HepG2 (cell line): ENCODE results near the gene NUDT14. TPM values are rescaled to one million over a fixed set of nuclear protein-coding genes. Genes with fewer than 3 reads are reported as not detected.

Source experiments
- ATAC-seq: fragments of 200-7000 bp; cut with Tn5 transposase; 3 replicates; pipeline ENCODE4 v1.9.1; 2020; ENCODE audit warnings: mild to moderate bottlenecking, moderate library complexity
- BruUV-seq: library from RNA; stranded (reverse); fragments of 400-500 nt; replicated peaks from 2 replicates; lab custom pipeline; 2021; lab: Mats Ljungman, UMichigan
- CTCF ChIA-PET: fragments of 300-600 bp; formaldehyde crosslinking; extraction: SDS; loops from one replicate; lab custom pipeline; 2021; ENCODE audit warnings: low total read pairs, inconsistent platforms, low intra/inter-chr PET ratio; lab: Yijun Ruan, JAX
- POLR2A ChIA-PET: fragments of 350-600 bp; sonication (Branson Sonifier 250); formaldehyde crosslinking; loops from one replicate; lab custom pipeline; 2020; ENCODE audit warnings: antibody characterized with exemption, inconsistent platforms; lab: Yijun Ruan, JAX
- DNase-seq: peaks from one replicate; pipeline ENCODE4 v3.0.0-alpha.2; 2015; ENCODE audit warnings: low spot score
- FAIRE-seq: peaks from 3 replicates; lab custom pipeline; 2011; peaks lifted over from hg19 to GRCh38; lab: Jason Lieb, UNC
- H2AFZ ChIP-seq: one replicate; pipeline ENCODE4 v1.6.1; 2011; ENCODE audit warnings: low read length, inconsistent platforms
- H3K27ac ChIP-seq: fragments of 300-600 bp; 3 replicates; pipeline ENCODE4 v1.8.0; 2011; ENCODE audit warnings: mixed run types, mild to moderate bottlenecking, mixed read lengths, low read length, inconsistent platforms; ENCODE audit not compliant: insufficient read depth; ENCODE audit errors: extremely low read length
- H3K27me3 ChIP-seq, 2 experiments: fragments of 200-600 bp in 1 of 2; 2 replicates in 1 of 2; 3 replicates in 1 of 2; pipeline versions ENCODE4 v1.6.0 to v1.8.0; 2011; ENCODE audit warnings: low read length in 2 of 2, mild to moderate bottlenecking in 2 of 2, moderate library complexity in 2 of 2, inconsistent platforms in 1 of 2; ENCODE audit not compliant: insufficient read depth in 2 of 2, control insufficient read depth in 1 of 2
- H3K36me3 ChIP-seq, 2 experiments: fragments of 200-600 bp in 1 of 2; replicated peaks in 1 of 2; 2 replicates in 1 of 2; 3 replicates in 1 of 2; pipeline versions ENCODE4 v1.5.1 to v1.8.0; 2011; ENCODE audit warnings: low read length in 2 of 2, inconsistent platforms in 1 of 2; ENCODE audit not compliant: insufficient read depth in 2 of 2, control insufficient read depth in 1 of 2
- H3K4me1 ChIP-seq: 2 replicates; pipeline ENCODE4 v1.5.1; 2012; ENCODE audit warnings: low read length, inconsistent platforms; ENCODE audit not compliant: insufficient read depth
- H3K4me2 ChIP-seq: 2 replicates; pipeline ENCODE4 v1.6.0; 2011; ENCODE audit warnings: low read depth, low read length, inconsistent platforms
- H3K4me3 ChIP-seq, 3 experiments: fragments of 200-600 bp in 1 of 3; sonication (generic), shearing (Covaris generic) in 1 of 3; replicated peaks in 1 of 3; 2 replicates each; pipeline ENCODE4 v1.5.1; 2011 to 2016; ENCODE audit warnings: low read length in 3 of 3, inconsistent platforms in 2 of 3, low read depth in 2 of 3, mild to moderate bottlenecking in 2 of 3, control low read depth in 1 of 3, mixed read lengths in 1 of 3; ENCODE audit not compliant: insufficient read depth in 1 of 3
- H3K79me2 ChIP-seq: one replicate; pipeline ENCODE4 v1.6.1; 2011; ENCODE audit warnings: low read length, inconsistent platforms; ENCODE audit not compliant: insufficient read depth
- H3K9ac ChIP-seq: 2 replicates; pipeline ENCODE4 v1.6.0; 2011; ENCODE audit warnings: mild to moderate bottlenecking, low read depth, low read length, inconsistent platforms; ENCODE audit not compliant: insufficient read depth
- H3K9me3 ChIP-seq: 2 replicates; pipeline ENCODE4 v1.5.1; 2012; ENCODE audit warnings: mild to moderate bottlenecking, low read length
- H4K20me1 ChIP-seq: 2 replicates; pipeline ENCODE4 v1.6.0; 2011; ENCODE audit warnings: inconsistent platforms, mild to moderate bottlenecking, low read length, moderate library complexity; ENCODE audit not compliant: insufficient read depth
- NCOA2 ChIP-seq: sonication (generic); formaldehyde crosslinking; IDR thresholded peaks from 2 replicates; pipeline ENCODE4 v1.8.0; 2022; ENCODE audit warnings: inconsistent platforms
- RAD21 ChIP-seq: fragments of 450-650 bp; formaldehyde crosslinking; IDR thresholded peaks from 2 replicates; pipeline ENCODE4 v1.5.0; 2020; ENCODE audit warnings: mild to moderate bottlenecking
- RNF219 ChIP-seq: sonication (generic); formaldehyde crosslinking; IDR thresholded peaks from 2 replicates; pipeline ENCODE4 v1.5.0; 2020; ENCODE audit warnings: mild to moderate bottlenecking, missing genetic modification reagents
- STAG1 ChIP-seq: sonication (generic); formaldehyde crosslinking; IDR thresholded peaks from 2 replicates; pipeline ENCODE4 v1.4.0; 2020; ENCODE audit warnings: missing genetic modification reagents
- ZFP1 ChIP-seq: IDR thresholded peaks from 2 replicates; pipeline ENCODE4 v1.6.1; 2016
- ZNF703 ChIP-seq: sonication (generic); formaldehyde crosslinking; IDR thresholded peaks from 2 replicates; pipeline ENCODE4 v1.5.1; 2020; ENCODE audit warnings: missing genetic modification reagents, mild to moderate bottlenecking, moderate library complexity, borderline replicate concordance
- WGBS: methylation state at CpG from one replicate; pipeline ENCODE4 v1.1.6; 2017; ENCODE audit warnings: low lambda C conversion rate; 5-methylcytosine and 5-hydroxymethylcytosine counted together
- in situ Hi-C: cut with HindIII; loops from 2 replicates; pipeline ENCODE4 v1.10.0; 2017; ENCODE audit warnings: low pct_unique_long_range_greater_than_20kb; ENCODE audit not compliant: extremely low pct_ligation_motif_present
- intact Hi-C: fragments of 100-400 bp; cut with micrococcal nuclease; formaldehyde crosslinking; loops from one replicate; pipeline ENCODE4 v1.10.0; 2022; ENCODE audit not compliant: unreplicated experiment
- polyA plus RNA-seq, 8 experiments: library from polyadenylated mRNA; depleted of rRNA in 3 of 8; stranded (reverse) in 7 of 8; unstranded in 1 of 8; fragments of >200 nt; fragmentation: Illumina TruSeq in 4 of 8; extraction: Trizol in 4 of 8; gene quantifications; 2 replicates each; pipeline versions ENCODE4 v1.2.1 to v1.2.3, GENCODE V29; 2011 to 2016; ENCODE audit warnings: low read depth in 4 of 8, missing spikeins in 1 of 8, mixed read lengths in 1 of 8; ENCODE audit not compliant: insufficient read depth in 1 of 8
- total RNA-seq, 5 experiments: library from RNA; depleted of rRNA; stranded (reverse); fragments of >200 nt; fragmentation: Illumina TruSeq; extraction: Trizol; gene quantifications; 2 replicates each; pipeline ENCODE4 v1.2.3, GENCODE V29; 2016; ENCODE audit warnings: low read depth in 1 of 5
- TF ChIP-seq, protein P1 (sequence below): sonication (generic); formaldehyde crosslinking; IDR thresholded peaks from 2 replicates; pipeline ENCODE4 v1.8.0; 2022; ENCODE audit warnings: missing genetic modification reagents, mild to moderate bottlenecking, inconsistent platforms, borderline replicate concordance
- TF ChIP-seq, protein P2 (sequence below): sonication (generic); formaldehyde crosslinking; IDR thresholded peaks from 2 replicates; pipeline ENCODE4 v1.5.0; 2020; ENCODE audit warnings: mild to moderate bottlenecking, missing genetic modification reagents, moderate library complexity

NUDT14 gene
- total and polyA plus RNA-seq, 2 of the 13 experiments (the other 11 are each of a cell fraction or from before 2014, with no cell fraction given): 5.8 to 6.1 TPM

DNA sequence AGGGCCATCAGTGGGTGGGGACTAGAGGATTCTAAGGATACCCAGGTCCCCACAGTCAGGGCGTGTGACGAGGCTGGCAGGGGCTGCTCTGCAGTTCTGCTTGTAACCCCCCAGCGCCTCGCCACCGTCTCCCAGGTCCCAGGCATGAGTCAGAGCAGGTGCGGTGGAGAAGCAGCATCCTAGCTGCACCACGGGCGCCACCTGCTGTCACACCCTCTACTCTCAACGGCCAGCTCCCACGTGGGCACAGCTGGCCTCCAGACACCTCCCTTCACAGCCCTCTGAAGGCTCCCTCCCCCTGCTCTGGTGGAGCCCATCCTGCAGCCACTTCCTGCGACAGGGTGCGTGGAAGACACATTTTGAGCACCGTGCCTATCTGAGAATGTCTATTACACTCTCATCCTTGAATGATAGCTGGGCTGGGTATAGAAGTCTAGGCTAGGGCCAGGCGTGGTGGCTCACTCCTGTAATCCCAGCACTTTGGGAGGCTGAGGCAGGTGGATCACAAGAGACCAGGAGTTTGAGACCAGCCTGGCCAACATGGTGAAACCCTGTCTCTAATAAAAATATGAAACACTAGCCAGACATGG, 6.9 kb upstream of the NUDT14 start:
- no peak for DNase-seq

More for the DNA sequence above, 6.9 kb upstream of the NUDT14 start:
- Histone ChIP-seq H3K79me2 (no peaks in the 10 kb centered on the region), H4K20me1 (no peaks in the 10 kb centered on the region), H3K9ac (no peak overlapping the region), H3K4me1 (no peaks in the 10 kb centered on the region), H3K4me3 (no peak overlapping the region), H3K27ac (no peak overlapping the region), H2AFZ (no peak overlapping the region), H3K9me3 (peaks cover 6% of the 10 kb centered on the region; the same call in 1 of the 2 replicates), H3K27me3 (peaks cover 4 to 27% of the 10 kb centered on the region in 2 experiments; a peak in 4 of 5 replicates), H3K4me2 (no peak overlapping the region), H3K36me3 (no peaks in the 10 kb centered on the region)
- POLR2A ChIA-PET: no interaction called here
- in situ Hi-C loops (no loop called here), intact Hi-C loops (loop anchor here (5.0 kb wide), 1 partner anchor 96 kb away; no protein-coding TSS in a partner anchor)
- 25% methylated on average over 5 of the region's 14 CpGs for WGBS
- no peak for ATAC-seq
- FAIRE-seq: no peak
- TF ChIP-seq, protein P1, sequence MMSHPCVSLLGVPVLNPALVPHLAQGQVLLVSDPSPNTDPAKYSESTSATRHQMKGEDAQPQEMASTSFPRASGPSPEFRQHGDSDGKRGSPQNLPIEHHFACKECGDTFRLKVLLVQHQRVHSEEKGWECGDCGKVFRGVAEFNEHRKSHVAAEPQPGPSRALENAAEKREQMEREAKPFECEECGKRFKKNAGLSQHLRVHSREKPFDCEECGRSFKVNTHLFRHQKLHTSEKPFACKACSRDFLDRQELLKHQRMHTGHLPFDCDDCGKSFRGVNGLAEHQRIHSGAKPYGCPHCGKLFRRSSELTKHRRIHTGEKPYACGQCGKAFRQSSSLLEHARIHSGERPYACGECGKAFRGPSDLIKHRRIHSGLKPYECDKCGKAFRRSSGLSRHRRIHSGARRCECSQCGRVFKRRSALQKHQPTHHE: no peak
- no peak for TF ChIP-seq NCOA2
- TF ChIP-seq STAG1 (CRISPR knock-in tag): peak; percentile 50
- TF ChIP-seq RAD21 (CRISPR knock-in tag): 0 out of 2 replicates have a peak, but pooled peaks have one; percentile 16
- no peak for TF ChIP-seq ZNF703
- TF ChIP-seq RNF219: no peak
- peak; percentile 96; the same call in 1 of the 2 replicates for TF ChIP-seq ZFP1 (CRISPR knock-in tag)
- TF ChIP-seq, protein P2, sequence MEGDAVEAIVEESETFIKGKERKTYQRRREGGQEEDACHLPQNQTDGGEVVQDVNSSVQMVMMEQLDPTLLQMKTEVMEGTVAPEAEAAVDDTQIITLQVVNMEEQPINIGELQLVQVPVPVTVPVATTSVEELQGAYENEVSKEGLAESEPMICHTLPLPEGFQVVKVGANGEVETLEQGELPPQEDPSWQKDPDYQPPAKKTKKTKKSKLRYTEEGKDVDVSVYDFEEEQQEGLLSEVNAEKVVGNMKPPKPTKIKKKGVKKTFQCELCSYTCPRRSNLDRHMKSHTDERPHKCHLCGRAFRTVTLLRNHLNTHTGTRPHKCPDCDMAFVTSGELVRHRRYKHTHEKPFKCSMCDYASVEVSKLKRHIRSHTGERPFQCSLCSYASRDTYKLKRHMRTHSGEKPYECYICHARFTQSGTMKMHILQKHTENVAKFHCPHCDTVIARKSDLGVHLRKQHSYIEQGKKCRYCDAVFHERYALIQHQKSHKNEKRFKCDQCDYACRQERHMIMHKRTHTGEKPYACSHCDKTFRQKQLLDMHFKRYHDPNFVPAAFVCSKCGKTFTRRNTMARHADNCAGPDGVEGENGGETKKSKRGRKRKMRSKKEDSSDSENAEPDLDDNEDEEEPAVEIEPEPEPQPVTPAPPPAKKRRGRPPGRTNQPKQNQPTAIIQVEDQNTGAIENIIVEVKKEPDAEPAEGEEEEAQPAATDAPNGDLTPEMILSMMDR (CRISPR knock-in tag): peak; percentile 58
- no TSS peak for BruUV-seq
- CTCF ChIA-PET: no interaction called here
